ENCODE results near the gene PRSS22.

PRSS22 gene

DNA sequence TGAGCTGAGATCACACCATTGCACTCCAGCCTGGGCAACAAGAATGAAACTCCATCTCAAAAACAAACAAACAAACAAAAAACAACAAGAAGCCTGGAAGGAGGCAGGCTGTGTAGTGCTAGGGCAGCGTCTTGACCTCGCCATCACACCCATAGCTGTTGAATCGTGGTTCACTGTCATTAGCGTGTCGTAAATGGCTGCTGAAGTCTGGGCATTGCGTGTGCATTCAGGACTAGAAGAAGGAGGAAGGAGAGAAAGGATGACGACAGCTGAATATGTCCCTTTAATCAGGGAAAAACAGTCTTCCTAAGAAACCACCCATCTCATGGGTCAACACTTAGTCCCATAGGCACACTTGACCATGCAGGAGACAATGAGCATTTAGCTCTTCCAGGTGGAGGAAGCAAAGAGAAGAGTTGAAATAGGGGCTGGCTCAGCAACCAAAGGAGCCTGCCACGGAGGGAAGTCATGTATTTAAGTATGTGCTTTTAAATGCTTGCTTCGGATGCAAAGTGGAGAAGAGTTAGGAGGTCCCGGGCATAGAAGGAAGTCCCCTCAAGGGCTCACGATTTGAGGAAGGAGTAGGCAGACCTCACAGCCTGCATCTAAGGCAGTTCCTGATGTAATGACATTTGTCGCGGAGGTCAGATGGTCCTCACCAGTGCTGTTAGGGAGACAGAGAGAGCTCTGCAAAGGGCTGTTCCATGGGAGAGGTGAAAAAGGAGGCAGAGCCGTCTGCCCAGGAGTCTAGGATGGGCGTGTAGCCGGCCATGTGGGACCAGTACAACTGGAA, 8.8 kb downstream of the PRSS22 start:
- no peak for FAIRE-seq

DNA sequence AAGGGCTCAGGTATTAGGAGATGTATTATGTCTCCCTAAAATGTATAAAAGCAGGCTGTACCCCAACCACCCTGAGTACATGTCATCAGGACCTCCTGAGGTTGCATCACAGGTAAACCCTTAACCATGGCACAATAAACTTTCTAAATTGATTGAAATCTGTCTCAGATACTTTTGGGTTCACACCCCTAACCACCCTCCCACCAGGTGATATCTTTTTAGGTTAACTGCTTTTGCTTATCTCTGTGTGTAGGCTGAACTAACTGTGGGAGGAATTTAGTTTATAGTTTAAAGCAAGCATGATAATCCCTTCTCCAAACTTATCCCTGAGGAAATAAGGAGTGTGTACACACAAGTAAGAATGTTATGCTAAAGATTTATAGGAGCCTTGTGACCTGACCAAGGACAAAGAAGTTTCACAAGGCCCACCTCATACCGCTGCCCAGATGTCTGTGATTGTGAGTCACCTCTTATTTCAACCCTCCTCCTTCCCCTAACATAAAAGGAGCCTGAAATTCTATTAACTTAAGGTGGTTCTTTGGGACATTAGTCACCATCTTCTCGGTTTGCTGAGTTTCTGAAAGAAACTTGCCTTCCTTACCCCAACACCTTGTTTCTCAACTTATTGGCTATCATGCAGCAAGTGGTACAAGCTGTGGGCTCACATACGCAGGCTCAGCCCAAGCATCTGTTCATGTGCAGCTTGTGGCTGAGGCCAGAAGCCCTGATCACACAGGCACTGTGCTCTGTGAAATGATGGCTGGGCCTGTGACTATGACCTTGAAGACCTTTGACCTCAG, 11.3 kb downstream of the PRSS22 start:
- no peak for FAIRE-seq

DNA sequence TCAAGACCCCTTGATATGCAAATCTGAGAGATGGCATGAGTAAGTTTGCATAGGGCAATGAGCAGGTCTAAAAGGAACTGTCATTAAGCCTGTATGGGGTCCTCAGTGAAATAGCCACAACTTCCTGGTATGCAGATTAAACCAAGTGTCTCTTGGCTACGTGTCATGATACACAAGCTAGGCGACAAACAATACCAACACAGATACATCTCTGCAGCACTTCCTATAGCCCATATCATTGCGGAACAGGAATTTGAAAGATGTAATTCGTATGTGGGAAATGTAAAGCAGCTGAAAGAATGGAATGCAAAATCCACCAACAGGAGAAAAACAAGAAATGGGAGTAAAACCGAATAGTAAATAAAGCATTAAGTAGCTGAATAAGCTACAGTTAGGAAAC, 12.9 kb downstream of the PRSS22 start:
- no peak for FAIRE-seq

DNA sequence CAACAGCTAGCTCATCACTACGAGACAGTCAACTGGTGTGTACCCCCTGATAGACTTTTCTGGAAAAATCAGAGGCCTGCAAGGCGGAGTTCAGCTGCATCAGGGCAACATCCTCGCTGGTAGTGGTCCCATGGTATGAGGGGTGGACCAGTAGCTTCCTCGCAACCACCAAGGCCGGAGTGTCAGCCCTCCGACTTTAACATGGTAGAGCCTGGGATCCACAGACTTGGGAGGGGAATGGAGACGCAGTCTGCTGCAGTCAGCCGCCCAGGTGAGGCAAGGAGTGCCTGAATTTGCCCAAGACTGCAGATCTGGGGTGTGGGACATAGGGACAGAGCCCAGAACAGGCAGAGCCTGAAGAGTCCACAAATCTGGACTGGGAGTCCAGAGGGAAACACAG, 14.4 kb downstream of the PRSS22 start:
- no peak for FAIRE-seq

DNA sequence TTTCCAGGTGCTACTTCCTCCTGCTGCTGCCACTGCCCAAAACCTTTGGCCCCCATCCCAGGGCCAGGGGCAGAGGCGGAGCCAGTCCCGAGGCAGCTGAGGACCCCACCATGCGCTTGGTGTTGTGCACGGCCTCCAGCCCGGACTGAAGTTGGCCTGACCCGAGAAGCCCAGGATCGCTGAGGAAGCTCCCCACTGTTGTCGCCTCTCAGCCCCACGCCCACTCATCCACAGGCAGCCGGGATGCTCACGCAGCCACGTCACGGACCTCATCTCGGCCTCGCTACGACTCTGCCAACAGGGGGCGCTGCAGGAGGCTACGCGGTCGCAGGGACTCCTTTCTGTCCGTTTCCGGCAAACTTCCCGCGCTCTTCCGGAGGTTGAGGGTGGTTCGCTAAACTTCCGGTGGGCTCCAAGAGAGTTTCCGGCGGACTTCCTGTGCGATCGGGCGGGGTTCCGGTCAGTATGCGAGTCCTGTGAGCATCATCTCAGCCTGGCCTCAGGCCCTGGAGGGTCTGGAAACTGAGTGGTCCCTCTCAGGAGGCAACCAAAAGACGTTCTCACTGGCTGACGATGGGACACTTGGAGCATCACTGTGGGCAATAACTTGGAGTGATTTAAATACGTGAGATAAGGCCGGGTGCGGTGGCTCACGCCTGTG, 15.5 kb downstream of the PRSS22 start:
- FAIRE-seq = no peak

DNA sequence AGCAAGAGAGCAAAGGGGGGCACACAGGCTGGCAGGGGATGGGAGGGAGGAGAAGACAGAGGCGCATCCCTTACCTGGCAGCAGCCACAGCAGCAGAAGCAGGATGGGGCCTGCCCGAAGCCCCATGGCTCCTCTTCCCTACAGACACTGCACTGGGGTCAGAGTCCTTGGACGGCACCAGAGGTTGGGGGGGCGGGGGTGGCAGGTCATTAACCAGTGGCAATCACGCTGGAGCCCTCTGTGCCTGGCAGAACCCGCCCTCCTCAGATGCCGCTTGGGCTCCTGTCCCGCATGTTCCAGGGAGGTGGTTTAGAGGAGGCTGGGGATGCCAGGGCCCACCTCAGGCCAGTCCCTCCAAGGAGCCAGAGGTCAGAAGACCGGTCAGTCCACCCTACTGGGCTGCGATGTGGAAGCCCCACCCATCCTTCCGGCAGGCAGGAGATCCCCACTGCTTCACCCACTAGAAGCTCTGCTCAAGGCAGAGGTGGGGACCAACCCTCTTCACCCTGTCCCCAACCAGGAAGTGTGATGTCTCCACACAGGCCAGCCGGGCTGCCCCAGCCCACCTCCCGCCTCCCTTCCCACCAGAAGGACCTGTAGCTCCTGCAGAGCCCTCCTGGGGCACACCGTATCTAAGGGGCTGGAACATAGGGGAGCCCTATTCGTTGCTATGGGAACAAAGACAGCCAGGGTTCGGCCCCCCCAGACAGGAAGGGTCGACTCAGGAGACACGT, 16.2 kb downstream of the PRSS22 start:
- FAIRE-seq = no peak

DNA sequence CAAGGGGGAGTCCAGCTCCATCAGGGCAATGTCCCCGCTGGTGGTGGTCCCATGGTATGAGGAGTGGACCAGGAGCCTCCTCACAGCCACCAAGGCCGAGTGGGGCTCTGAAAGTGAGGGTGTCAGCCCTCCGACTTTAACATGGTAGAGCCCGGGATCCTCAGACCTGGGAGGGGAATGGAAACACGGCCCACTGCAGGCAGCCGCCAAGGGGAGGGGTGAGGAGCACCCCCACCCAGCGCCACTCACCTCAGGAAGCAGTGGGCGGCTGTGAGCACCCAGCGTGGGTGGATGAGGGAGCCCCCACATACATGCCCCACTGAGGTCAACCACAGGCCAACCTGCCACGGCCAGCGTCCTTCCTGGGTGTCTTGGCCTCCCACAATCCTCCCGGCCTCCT, 17.1 kb downstream of the PRSS22 start:
- FAIRE-seq = no peak

DNA sequence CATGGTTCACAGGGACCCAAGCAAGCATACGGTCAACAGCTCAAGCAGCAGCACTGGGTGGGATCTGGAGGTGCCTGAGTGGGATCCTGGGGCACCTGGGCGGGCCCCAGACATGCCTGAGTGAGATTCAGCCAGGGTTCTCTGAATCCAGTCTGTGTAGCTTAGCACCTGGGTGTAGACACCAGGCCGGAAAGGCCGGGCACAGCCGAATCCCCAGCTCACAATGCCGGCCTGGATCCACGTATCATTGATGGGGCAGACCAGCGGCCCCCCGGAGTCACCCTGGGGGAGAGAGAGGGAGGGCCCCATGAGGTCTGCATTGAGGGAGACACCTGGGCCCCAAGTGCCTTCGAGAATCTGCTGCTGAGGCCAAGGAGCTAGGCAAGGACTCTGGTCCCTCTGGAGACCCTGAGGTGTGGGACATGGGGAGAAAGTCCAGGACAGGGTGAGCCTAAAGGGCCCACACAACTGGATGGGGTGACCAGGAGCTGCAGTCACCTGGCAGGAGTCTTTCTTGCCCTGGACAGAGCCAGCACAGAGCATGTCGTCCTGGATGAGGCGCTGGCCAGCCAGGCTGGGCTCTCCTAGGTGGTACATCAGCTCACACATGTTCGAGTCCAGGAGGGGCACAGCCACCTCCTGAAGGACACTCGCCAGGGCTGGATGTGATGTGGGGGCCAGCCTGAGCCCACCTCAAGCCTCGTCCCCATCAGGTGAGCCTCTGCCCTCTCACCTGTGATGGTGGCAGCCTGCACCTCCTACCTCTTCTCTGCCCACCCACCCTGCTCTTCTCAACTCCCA, 18.1 kb downstream of the PRSS22 start:
- no peak for FAIRE-seq

DNA sequence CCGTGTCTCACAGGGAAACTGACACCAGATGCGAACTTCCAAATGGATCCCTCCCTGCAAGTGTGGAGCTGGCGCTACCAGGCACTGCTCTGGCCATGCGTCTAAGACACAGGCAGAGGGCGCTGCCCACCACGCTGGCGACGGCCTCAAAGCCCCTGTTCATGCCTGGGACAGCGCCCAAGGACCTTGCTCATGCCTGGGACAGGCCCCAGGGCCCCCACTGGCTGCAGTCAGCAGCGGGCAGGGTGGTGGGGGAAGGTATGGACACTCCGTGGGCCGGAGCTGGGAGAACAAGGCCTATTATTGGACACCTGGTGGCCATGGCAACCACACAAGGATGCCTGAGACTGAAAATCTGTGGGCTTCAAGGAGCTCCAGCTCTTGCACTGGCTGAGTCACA, 19.0 kb downstream of the PRSS22 start:
- no peak for FAIRE-seq

DNA sequence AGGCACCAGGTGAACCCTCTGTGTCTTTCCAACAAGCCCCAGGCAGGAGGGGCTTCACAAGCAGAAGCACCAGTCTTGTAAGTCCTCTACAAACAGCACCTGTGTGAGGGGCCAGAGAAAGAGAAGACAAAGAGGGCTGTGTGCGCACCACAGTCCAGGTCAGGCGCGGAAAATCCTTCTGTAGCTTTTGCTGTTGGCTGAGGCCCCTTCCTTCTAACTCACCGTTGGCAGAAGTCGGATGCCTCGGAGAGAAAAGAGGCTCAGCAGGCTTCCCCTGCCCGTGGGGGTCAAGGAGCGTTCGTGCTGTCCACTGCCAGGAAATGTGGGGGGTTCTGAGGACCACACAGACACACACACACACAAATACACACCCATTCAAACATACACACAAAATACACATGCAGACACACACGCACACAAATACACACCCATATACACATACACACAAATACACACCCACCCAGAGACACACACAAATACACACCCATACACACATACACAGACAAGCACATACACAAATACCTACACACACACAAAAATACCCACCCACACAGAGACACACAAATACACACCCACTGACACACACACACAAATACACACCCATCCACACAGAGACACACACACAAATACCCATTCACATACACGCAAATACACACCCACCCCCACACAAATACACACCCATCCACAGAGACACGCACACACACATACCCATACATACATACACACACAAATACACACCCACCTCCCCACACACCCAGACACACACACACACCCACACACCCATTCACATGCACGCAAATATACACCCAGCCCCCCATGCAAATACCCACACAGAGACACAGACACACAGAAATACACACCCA, 21.1 kb downstream of the PRSS22 start:
- FAIRE-seq = no peak

DNA sequence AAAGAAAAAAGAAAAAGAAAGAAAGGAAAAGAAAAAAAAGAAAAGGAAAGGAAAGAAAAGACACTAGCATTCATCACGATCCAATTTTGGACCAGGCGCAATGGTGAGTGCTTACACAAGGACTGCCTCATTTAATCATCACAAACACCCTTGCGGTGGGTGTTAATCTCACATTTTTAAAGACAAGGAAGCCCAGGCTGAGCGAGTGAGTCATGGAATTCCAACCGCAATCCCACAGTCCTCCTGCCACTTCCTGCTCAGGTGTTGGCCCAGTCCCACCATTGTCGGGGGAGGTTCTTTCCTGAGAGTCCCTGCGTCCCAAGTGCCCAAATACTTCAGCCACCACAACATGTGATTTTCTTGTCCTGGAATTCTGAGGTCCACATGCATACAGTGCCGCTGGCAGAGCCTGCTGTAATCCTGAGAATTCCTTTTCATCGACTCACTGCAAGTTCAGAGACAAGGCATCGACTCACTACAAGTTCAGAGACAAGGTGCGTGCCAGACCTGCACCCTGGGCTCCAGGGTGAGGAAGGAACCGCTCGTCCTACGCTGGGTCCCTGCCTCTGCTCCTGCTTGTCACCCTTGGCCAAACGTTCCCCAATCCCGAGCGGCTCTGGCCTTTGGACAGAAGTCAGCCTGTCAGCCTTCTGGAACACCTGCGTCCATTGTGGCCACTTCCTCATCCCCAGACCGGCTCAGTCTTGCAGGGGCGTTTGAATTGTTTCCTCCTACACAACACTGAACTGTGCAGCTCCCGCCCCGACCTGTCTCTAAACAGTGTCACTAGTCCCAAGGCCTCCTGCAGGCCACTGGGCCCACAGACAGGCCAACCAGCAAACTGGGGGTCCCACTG, 22.1 kb downstream of the PRSS22 start:
- no peak for FAIRE-seq

DNA sequence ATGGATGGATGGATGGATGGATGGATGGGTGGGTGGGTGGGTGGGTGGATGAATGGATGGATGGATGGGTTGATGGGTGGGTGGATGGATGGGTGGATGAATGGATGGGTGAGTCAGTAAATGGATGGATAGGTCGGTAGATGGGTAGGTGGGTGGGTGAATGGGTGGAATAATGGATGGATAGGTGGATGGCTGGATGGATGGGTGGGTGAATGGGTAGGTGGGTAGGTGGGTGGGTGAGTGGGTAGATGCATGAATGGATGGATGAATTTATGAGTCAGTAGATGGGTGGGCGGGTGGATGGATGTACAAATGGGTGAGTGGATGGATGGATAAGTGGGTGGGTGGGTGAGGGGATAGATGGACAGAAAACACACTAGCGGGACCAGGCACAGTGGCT, 23.0 kb downstream of the PRSS22 start:
- no peak for FAIRE-seq

DNA sequence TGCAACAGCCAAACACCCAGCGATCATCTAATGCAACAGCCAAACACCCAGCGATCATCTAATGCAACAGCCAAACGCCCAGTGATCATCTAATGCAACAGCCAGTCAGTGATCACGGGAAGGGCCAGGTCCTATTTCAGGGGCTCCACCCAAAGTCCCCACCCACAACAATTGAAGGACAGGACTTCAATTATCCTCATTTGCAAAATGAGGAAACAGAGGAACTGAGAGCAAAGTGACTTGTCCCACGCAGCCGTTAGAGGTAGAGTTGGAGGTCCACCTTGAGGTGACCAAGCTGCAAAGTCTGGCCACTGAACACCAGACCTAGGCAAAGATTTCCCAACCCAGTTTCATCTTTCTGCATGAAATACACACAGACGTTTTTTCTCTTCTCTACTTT, 24.2 kb downstream of the PRSS22 start:
- FAIRE-seq = no peak

DNA sequence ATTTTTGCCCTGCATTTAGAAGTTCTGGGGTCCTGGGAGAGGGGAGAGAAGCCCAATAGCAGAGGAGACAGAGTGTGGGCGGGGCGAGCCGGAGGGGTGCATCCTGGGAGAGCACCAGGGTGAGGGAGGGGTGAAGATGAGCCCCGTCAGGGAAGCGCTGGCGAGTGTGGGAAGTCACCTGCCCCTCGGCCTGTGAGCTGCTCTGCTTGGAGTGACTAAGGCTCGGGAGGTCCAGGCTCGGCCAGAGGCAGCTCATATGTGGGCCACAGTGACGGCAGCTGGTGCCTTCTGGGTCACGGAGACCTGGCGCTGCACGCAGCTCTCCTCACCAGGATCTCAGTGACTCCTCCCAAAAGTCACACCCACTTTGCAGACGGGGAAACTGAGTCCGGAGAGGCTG, 26.8 kb downstream of the PRSS22 start:
- no peak for FAIRE-seq

DNA sequence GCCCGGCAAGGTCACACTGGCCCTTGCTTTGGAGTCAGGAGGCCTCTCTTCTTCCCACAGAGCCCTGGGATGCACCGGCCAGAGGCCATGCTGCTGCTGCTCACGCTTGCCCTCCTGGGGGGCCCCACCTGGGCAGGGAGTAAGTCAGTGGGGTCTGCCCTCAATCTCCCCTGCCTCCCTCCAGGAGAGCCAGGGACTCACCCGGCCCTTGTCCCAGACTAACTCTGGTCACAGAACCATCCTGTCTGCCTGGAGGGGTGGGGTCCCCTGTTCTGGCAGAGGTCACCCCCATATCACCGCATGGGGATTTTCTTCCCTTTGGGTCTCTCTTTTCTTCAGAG, 27.6 kb downstream of the PRSS22 start:
- no peak for FAIRE-seq

DNA sequence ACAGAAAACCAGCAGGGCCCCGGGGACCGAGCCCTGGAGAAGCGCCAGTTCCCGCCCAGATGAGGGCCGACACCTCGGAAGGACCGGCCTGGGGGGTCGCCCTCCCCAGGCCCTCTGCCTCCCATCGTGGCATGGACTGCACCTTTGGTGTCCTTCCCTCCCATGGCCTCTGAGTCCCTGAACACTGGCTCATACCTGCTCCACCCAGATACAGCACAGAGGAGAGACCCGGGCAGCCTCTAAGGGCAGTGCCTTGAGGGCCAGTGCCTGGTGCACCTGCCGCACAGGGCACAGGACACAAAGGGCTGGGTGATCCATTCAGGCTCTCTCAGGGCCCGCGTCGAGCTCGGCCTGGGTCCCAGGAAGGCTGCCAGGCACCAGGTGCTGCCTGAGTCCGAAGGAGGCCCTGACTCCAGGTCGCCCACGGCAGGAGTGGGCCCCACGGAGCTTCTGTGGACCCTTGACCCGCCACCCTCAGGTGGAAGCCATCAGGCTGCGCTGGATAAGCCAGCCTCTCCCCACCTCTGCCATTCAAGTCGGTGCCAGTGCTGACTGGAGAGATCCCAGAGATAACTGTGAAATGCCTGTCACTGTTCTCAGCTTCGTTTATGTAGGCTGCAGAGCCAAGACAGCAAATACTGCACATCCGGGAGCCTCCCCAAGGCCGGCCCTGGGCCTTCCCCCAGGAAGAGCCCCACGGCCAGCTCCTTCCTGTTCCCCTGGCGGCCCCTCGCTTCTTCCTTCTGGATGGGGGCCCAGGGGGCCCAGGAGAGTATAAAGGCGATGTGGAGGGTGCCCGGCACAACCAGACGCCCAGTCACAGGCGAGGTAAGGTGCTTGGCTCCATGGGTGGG, 28.2 kb downstream of the PRSS22 start, which contains the start of gene ZG16B:
Gene ZG16B (plus strand): TSS at position 803 of the 854 bp plus-strand sequence. CDS start 139 bp downstream, outside the sequence.
- FAIRE-seq = no peak

DNA sequence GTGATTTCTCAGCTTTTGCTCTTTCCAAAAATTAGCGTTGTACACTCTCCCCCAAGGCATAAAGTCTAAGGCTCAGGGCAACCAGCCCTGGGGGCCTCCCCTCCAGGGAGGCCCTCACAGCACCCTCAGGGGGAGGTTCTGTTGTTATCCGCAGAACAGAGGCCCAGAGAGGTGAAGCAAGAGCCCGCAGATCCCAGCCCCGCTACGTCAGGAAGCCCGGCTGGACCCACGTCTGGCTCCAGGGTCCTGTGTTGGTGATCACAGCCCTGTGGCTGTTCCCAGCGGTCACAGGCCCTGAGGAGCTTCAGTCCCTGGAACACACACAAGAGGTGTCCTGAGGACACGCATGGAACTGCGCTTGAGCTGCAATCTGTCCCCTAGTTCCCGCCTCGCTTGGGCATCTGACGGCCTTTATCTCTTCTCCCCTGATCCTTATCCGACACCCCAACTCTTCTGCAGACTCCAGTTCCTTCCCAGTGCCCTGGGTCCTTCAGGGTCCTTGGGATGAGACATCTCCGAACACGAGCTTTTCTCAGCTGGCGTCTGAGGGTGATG, 29.0 kb downstream of the PRSS22 start:
- no peak for FAIRE-seq

DNA sequence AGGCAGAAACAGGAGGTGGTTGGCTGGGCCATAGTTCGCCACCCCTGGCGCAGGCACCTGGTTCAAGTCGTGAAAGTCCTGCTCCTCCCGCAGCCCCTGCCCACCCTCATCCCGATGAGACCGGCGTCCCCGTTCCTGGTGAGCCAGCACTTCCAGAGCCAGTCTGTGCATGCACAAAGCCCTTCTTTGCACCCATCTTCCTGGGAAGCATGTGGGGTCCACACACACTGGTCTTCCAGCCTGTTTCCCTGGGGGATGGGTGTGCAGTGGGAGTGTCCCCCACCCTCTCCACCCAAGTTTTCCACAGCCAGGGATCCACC, 29.5 kb downstream of the PRSS22 start:
- FAIRE-seq = no peak
